Prostate gland (tissue), 2 donors: ENCODE measurements around the gene RNASEH2B.

ENCODE experiments used
- POLR2AphosphoS5 ChIP-seq: sonication (generic); formaldehyde crosslinking; IDR thresholded peaks from one replicate; pipeline ENCODE4 v1.6.1; 2017; ENCODE audit warnings: antibody characterized with exemption
- TF ChIP-seq, protein P1 (sequence below), 4 experiments: fragments of 200-600 bp in 2 of 4; fragments of 450-650 bp in 2 of 4; sonication (generic) in 2 of 4; IDR thresholded peaks; 1 replicate in 3 of 4; 2 replicates in 1 of 4; pipeline ENCODE4 v1.5.1; 2016 to 2019; ENCODE audit warnings: antibody characterized with exemption in 4 of 4, mild to moderate bottlenecking in 2 of 4, moderate library complexity in 2 of 4

- TF ChIP-seq, protein P1, sequence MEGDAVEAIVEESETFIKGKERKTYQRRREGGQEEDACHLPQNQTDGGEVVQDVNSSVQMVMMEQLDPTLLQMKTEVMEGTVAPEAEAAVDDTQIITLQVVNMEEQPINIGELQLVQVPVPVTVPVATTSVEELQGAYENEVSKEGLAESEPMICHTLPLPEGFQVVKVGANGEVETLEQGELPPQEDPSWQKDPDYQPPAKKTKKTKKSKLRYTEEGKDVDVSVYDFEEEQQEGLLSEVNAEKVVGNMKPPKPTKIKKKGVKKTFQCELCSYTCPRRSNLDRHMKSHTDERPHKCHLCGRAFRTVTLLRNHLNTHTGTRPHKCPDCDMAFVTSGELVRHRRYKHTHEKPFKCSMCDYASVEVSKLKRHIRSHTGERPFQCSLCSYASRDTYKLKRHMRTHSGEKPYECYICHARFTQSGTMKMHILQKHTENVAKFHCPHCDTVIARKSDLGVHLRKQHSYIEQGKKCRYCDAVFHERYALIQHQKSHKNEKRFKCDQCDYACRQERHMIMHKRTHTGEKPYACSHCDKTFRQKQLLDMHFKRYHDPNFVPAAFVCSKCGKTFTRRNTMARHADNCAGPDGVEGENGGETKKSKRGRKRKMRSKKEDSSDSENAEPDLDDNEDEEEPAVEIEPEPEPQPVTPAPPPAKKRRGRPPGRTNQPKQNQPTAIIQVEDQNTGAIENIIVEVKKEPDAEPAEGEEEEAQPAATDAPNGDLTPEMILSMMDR (IDR thresholded peaks at IDR 0.05): no peak
- TF ChIP-seq POLR2AphosphoS5: no peak
Observed at GRCh38 chr13:50993371-50993770, 83.8 kb downstream of the RNASEH2B start.
